Right atrium auricular region (tissue), 2 donors: ENCODE measurements around the gene CBX8. TPM values are rescaled to one million over a fixed set of nuclear protein-coding genes. Genes with fewer than 3 reads are reported as not detected.
A peak's percentile ranks its signal among the peaks of the same experiment; 100 is the strongest.

Experiments
- DNase-seq: peaks from one replicate; pipeline ENCODE4 v3.0.0-alpha.2; 2019; ENCODE audit warnings: low spot score
- H3K27ac ChIP-seq, 2 donors: fragments of 200-600 bp; sonication (generic); 1 replicate in 1 of 2; 2 replicates in 1 of 2; pipeline ENCODE4 v1.5.1; 2016 to 2019
- H3K27me3 ChIP-seq, 2 donors: fragments of 200-600 bp; sonication (generic); one replicate each; pipeline versions ENCODE4 v1.5.1 to v1.6.0; 2017 to 2019
- H3K36me3 ChIP-seq: fragments of 200-600 bp; sonication (generic); one replicate; pipeline ENCODE4 v1.5.1; 2016
- H3K4me1 ChIP-seq, 2 donors: fragments of 200-600 bp; sonication (generic); one replicate each; pipeline versions ENCODE4 v1.5.1 to v1.6.0; 2017 to 2019
- H3K4me3 ChIP-seq, 2 donors: fragments of 200-600 bp; sonication (generic); 1 replicate in 1 of 2; 2 replicates in 1 of 2; pipeline ENCODE4 v1.5.1; 2017 to 2019; ENCODE audit warnings: mild to moderate bottlenecking in 1 of 2, moderate library complexity in 1 of 2
- H3K9me3 ChIP-seq, 2 donors: fragments of 200-600 bp; sonication (generic); one replicate each; pipeline ENCODE4 v1.5.1; 2019
- total RNA-seq, 2 donors: library from RNA; depleted of rRNA; stranded (reverse); fragments of >200 nt; gene quantifications; one replicate each; pipeline ENCODE4 v1.1.0, GENCODE V29; 2016
- TF ChIP-seq, protein P1 (sequence below), 2 donors: fragments of 200-600 bp; sonication (generic); IDR thresholded peaks; one replicate each; pipeline ENCODE4 v1.5.1; 2019; ENCODE audit warnings: antibody characterized with exemption in 2 of 2

Gene CBX8
- total RNA-seq, 2 donors from 2014 or later: 2.7 to 3.0 TPM

DNA sequence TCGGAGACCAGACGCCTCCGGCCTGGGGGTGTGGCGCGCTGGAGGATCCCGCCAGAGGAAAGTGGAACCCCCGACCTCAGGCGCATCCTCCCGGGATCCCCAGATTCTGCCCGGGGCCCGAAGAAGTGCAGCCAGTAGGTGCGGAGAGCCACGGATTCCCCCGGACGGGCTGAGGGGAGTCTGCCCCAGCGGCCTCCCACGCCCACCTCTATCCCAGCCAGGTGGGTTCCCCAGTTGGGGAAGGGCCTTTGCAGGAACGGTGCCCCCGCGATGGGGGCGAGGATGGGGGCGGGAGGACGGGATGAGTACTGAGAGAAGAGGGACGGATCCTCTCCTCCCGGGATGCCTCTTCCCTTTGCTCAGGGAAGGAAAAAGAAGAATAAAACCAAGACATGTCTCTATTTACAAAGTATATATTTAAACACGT, 5.1 kb downstream of the CBX8 start:
- peaks cover 41% of the 10 kb centered on the region in 2 donors for H3K27me3 ChIP-seq
- H3K4me3 ChIP-seq: no peak overlapping the region
- H3K27ac ChIP-seq: no peak overlapping the region
- TF ChIP-seq, protein P1, sequence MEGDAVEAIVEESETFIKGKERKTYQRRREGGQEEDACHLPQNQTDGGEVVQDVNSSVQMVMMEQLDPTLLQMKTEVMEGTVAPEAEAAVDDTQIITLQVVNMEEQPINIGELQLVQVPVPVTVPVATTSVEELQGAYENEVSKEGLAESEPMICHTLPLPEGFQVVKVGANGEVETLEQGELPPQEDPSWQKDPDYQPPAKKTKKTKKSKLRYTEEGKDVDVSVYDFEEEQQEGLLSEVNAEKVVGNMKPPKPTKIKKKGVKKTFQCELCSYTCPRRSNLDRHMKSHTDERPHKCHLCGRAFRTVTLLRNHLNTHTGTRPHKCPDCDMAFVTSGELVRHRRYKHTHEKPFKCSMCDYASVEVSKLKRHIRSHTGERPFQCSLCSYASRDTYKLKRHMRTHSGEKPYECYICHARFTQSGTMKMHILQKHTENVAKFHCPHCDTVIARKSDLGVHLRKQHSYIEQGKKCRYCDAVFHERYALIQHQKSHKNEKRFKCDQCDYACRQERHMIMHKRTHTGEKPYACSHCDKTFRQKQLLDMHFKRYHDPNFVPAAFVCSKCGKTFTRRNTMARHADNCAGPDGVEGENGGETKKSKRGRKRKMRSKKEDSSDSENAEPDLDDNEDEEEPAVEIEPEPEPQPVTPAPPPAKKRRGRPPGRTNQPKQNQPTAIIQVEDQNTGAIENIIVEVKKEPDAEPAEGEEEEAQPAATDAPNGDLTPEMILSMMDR (IDR thresholded peaks at IDR 0.05): no peak
- peaks cover 0 to 53% of the 10 kb centered on the region in 2 donors for H3K4me1 ChIP-seq
- H3K9me3 ChIP-seq: no peaks in the 10 kb centered on the region
- DNase-seq: no peak
- no peaks in the 10 kb centered on the region for H3K36me3 ChIP-seq

GRCh38 chr17:79790805-79791734, 5.8 kb downstream of the CBX8 start:
- peaks cover 0 to 54% of the 10 kb centered on the region in 2 donors for H3K4me1 ChIP-seq
- DNase-seq: no peak

GRCh38 chr17:79789943-79790804, 6.7 kb downstream of the CBX8 start:
- H3K36me3 ChIP-seq: no peaks in the 10 kb centered on the region
- H3K4me3 ChIP-seq: peak overlapping the region in 1 of 2 donors; percentile 25
- no peak overlapping the region for H3K27ac ChIP-seq
- H3K27me3 ChIP-seq: peaks cover 41% of the 10 kb centered on the region in 2 donors
- H3K4me1 ChIP-seq: peaks cover 0 to 54% of the 10 kb centered on the region in 2 donors
- H3K9me3 ChIP-seq: no peaks in the 10 kb centered on the region
- TF ChIP-seq, protein P1 (IDR thresholded peaks at IDR 0.05): peak; percentile 76 to 90
- no peak for DNase-seq

More at GRCh38 chr17:79790805-79791734, 5.8 kb downstream of the CBX8 start:
- TF ChIP-seq, protein P1 (IDR thresholded peaks at IDR 0.05): no peak
- H3K27me3 ChIP-seq: peaks cover 41% of the 10 kb centered on the region in 2 donors
- H3K4me3 ChIP-seq: no peak overlapping the region
- no peaks in the 10 kb centered on the region for H3K36me3 ChIP-seq
- H3K27ac ChIP-seq: no peak overlapping the region
- H3K9me3 ChIP-seq: no peaks in the 10 kb centered on the region

GRCh38 chr17:79788989-79789942, 7.6 kb downstream of the CBX8 start:
- H3K27ac ChIP-seq: no peak overlapping the region
- H3K36me3 ChIP-seq: no peaks in the 10 kb centered on the region
- peaks cover 41% of the 10 kb centered on the region in 2 donors for H3K27me3 ChIP-seq
- TF ChIP-seq, protein P1 (IDR thresholded peaks at IDR 0.05): no peak
- H3K9me3 ChIP-seq: no peaks in the 10 kb centered on the region
- H3K4me3 ChIP-seq: peak overlapping the region in 1 of 2 donors; percentile 25
- no peak for DNase-seq
- H3K4me1 ChIP-seq: peaks cover 0 to 54% of the 10 kb centered on the region in 2 donors

DNA sequence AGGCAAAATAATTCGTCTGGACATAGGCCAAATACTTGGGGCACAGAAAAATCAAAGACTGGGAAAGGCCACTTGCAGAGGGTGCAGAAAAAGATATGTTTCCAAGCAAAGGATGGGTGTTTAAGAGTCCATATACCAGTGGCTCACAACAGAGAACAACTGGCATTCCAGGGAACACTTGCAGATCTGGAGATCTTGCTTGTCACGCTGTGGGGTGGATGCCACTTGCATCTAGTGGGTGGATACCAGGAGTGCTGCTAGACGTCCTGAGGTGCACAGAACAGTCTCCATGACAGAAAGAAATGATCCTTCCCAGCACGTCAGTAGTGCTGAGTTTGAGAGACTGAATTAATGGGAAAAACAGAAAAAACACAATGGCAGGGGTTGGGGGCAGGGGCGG, 8.4 kb downstream of the CBX8 start:
- Histone ChIP-seq H3K9me3 (no peaks in the 10 kb centered on the region), H3K4me3 (no peak overlapping the region), H3K27ac (no peak overlapping the region), H3K36me3 (no peaks in the 10 kb centered on the region), H3K4me1 (peaks cover 0 to 52% of the 10 kb centered on the region in 2 donors), H3K27me3 (peaks cover 41% of the 10 kb centered on the region in 2 donors)
- no peak for DNase-seq
- TF ChIP-seq, protein P1 (IDR thresholded peaks at IDR 0.05): no peak
